NCI-H1105 (cell line): ENCODE measurements around the gene ADAM22.

Experiments
- DNase-seq: peaks from one replicate; lab custom pipeline; 2025; lab: John Stamatoyannopoulos, UW

Gene ADAM22

DNA sequence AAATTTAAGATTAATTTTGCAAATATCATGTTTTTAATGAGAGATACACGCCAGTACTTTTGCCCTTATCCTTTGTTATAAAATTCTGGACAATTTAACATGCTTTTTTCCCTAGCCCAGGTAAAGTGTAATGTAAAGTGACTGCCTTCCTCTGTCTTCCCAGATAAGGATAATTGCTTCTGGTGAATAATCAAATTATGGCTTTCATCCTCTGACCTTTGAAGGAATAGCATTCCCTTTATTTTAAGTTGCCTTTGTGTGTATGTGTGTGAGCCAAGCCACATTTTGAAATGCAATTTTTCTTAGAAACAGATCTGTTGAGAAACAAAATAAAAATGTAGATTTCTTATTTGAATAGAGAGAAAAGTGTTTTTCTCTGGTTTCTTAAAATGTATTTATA, 107.5 kb downstream of the ADAM22 start:
- DNase-seq: no peak

DNA sequence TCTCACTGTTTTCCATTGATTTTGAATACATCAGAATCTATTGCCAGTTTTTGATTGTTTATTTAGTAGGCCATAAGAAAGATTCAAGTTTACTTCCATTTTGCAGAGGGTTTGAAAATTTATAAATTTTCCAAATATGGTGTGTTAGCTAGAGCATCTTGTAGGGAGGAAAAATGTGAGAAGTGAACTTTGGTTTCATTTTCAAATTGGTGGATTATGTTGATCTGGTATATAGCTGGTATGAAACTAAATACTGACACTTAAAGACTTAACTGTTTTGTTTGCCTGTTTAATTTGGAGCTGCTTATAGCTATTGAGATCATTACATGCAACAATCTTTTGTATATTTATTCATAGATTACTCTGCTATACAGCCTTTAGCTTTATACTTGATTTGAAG, 108.1 kb downstream of the ADAM22 start:
- no peak for DNase-seq

DNA sequence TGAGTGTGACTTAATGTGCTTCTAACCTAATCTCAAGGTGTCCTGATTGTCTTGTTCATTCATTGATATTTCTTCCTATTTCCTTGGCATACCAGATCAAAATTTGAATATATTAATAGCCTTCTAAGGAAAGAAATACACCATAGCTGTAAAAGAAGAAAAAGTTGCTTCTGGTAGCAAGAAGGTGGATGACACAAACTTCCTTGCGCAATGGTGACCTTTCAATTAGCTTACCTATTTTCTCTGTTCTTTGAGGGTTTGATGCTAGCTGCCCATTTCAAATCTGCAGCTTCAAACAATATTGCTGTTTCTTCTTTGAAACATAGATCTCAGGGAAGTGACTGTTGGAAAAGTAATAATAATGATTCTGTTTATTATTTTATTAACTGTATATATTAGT, 108.8 kb downstream of the ADAM22 start:
- no peak for DNase-seq

DNA sequence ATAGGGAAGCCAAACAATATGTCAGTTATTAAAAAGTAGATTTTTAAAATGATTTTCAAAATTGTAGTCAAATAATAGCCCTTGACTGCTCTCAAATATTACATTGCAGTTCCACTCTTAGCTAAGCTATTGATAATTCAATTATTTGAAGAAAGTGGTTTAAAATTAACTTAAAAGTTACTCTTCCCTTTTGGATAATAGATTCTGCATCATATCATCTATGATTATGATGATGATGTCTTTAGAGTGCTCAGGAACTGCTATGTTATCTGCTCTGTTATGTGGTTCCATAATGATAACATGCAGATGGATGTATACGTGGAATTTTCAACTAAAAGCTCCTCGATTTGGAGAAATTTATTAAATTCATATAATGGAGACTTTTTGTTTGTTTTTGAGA, 110.0 kb downstream of the ADAM22 start:
- no peak for DNase-seq

GRCh38 chr7:88046839-88047573, 113.0 kb downstream of the ADAM22 start:
- DNase-seq: no peak

- DNase-seq: no peak
Measured at GRCh38 chr7:88057655-88058054, 123.6 kb downstream of the ADAM22 start.

- DNase-seq: no peak
Measured at GRCh38 chr7:88062238-88062637, 128.2 kb downstream of the ADAM22 start.

DNA sequence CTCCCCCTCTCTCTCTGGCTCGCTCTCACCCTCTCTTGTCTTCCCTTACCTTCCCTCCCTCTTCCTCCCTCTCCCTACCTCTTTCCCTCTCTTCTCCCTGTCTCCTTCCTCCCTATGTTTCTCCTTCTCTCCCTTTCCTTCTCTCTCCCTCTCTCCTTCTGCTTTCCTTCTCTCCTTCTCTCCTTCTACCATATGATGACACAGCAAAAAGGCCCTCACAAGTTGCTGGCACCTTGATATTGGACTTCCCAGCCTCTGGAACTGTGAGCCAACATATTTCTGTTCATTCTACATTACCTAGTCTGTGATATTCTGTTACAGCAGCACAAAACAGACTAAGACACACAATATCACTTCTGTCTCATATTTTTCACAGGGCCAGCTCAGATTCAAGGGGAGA, 135.0 kb downstream of the ADAM22 start:
- DNase-seq: no peak

DNA sequence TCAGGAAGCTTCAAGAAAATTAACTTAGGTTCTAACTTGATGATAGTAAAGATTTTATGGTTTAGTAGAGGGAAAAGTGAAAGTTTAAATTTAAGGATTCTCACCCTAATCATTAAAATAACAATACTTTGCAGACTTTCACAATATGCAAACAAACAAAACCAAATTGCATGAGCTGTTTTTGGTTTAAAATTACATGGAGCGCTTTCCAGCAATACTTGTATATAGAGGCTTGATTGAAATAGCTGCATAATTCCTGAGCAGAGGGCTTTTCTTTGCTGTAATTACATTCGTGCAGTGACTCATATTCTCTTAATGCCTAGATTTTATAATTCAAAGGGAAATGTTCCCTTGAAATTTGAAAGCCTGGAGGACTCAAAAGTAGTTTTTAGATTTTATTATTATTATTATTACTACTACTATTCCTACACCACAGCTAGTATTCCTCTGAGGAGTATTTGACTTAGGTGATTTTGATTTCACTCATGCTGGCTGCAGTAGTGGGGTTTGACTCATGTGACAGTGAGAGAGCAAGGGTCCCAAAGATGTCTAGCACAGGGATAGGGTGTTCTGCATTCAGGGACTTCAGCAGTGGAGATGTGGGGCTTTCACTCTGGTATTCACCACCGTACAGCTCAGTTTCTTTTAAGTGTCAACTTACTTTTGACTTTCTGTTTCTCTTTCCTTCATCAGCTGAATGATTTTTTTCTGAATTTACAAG, 138.1 kb downstream of the ADAM22 start:
- no peak for DNase-seq

DNA sequence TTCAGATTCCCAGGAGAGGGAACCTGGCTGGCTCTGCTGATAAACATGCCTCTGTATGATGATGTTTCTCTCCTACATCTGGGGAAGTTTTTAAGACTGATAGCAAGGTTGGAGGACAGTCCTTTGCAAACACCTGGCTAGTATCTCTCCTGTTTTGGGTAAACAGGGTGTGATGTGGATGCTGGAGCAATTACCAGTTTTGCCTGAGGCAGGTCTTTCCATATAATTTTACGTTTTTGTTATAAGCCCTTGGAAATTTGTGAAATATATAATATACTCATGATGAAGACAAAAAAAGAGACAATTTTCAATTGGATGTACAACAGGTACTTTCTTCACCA, 138.6 kb downstream of the ADAM22 start:
- no peak for DNase-seq

DNA sequence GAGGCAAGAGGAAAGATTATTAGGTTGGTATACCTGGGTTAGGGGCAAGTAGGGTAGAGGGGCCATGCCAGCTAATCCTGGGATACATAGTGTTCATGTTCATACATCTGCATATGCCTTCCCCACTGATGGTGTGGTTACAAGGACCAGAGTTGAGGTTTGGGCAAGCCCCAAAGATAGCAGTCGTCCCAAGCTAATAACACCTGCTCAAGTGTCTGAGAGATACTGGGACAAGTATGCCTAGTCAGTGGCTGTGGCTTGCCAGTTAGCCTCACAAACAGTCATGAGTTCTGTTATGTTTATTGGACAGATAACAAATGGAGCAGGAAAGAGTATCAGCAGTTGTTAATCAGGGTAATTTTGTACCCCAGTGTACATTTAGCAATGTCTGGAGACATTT, 139.6 kb downstream of the ADAM22 start:
- DNase-seq: no peak

- no peak for DNase-seq
Measured at GRCh38 chr7:88075216-88075615, 141.2 kb downstream of the ADAM22 start.

DNA sequence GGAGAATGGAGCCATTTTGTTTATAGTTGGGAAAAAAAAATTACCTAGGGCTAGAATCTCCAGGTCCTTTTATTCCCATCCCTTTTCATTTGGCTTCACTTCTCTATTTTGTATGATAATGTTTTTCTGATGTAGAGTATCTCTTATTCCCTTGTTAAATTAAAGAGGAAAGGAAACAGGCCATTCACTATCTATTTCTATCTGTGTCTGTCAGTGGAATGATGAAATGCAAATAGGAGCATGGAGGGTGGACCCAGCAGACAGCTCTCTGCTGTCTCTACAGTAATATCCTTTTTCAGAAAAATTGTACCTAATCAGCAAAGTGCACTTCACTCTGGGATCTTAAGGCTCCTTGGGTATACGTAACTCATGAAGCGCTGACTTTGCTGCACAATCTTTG, 149.8 kb downstream of the ADAM22 start:
- DNase-seq: no peak

- DNase-seq: no peak
Measured at GRCh38 chr7:88089561-88089960, 155.5 kb downstream of the ADAM22 start.

GRCh38 chr7:88090240-88090639, 156.2 kb downstream of the ADAM22 start:
- no peak for DNase-seq

GRCh38 chr7:88090671-88091070, 156.6 kb downstream of the ADAM22 start:
- DNase-seq: no peak

DNA sequence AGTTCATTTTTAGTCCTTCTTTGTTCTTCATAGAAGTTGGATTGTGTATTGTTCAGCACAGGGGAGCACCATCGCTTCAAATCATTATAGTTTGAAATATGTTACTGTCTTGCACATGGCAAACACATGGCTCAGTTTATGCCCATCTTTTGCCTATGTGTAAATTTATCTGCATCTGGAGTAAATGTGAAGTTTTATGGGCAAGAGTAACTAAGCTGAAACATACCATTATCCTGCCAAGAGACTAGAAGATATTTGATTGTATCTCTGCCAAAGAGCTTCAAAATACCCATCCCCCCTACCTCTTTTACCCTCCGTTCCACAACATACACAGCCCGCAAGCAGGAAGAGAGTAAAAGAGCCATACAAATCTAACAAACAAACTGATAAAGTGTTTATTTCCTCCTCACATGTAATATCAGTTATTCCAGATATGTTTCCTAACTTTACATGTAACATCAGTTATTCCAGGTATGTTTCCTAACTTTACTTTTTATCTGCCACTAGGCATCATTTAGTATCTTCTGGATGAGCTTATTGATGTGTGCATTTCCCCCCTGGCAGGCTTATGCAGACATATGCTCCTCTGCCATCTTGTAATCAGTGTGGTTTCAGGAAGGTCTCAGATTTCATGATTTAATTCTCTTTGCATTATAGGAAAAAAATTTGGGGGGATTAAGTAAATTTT, 158.1 kb downstream of the ADAM22 start:
- no peak for DNase-seq

GRCh38 chr7:88092676-88092999, 158.6 kb downstream of the ADAM22 start:
- peak; percentile 49 for DNase-seq

DNA sequence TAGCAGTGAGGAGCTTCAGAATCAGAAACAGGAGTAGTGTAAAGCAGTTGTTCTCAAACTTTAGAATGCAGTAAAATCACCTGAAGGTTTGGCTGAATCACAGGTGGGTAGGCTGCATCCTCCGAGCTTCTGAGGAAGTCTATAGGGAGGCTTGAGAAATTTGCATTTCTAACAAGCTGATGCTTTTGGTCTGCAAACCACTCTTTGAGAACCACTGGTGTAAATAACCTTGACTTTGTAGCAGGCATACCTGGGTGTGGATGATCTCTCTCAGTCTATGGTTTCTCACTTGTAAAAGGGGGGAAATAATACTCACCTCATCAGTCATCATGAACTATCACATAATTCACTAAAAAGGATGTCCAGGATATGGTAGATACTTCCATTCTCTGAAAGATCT, 167.7 kb downstream of the ADAM22 start:
- no peak for DNase-seq

- no peak for DNase-seq
Measured at GRCh38 chr7:88102675-88103074, 168.6 kb downstream of the ADAM22 start.

DNA sequence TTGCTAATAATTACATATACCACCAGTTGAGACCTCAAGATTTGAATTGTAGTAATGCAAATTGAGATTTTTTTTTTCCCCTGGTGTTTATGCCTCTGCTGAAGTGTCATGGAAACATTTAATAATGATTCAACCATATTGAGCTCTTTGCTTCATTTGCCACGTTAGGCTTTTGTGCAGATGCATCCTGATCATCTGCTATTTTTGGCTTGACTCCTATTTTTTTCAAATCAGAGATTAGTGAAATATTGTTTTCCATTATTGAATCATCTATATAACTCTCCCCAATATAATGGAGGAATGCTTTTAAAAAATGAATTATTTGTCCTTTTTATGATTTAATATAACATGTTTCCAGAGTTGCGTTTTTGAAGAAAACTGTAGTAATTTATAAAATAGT, 170.7 kb downstream of the ADAM22 start:
- DNase-seq: no peak

DNA sequence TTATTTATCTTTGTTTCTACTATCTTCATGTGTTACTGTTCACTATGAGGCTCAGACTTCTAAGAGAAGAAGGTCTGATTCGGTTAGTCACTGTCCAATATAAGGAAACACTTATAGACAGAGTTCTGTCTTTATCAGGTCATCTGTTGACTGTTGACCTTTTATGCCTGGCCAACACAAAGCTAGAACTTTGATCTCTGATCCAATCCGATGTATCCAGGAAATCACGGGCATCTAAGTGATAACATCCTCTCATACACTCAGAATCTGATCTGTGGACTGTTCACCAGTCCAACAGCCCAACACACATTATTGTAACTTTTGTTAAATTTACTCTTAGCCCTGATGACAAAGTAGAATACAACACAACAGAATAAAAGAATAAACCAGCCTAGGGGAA, 171.2 kb downstream of the ADAM22 start:
- DNase-seq: no peak

DNA sequence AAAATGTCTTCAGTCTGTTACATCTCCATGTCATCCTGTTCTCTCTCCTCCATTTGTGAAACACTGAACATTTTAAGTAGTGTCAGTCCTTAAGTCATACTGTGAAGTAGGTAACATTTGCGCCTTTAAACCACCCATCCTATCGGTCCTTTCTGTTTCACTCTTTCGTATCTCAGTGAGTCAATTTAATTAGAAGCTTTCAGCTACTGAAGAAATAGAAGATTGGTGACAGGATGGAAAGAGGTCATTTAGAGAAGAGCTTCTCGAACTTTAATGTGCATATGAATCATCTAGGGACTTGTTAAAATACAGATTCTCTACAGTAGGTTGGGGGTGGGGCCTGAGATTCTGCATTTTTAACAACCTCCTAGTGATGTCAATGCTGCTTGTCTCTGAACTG, 172.4 kb downstream of the ADAM22 start:
- no peak for DNase-seq

DNA sequence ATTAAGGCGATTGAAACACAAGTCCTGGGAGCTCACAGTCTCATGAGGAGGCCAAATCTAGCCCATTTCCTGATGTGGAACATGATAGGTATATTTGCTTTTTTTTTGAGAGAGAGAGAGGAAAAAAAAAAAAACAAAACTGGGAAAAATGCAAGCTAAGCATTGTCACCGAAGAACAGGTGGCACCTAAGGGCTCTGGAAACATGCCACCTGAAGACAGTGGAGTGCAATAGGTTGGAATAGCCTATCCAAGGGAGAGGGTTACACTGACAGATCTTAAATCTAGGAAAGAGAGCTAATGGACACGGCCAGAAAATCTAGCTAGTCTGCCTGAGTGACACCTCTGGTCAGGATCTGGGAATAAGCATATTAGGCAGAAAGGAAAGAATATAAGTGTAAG, 175.6 kb downstream of the ADAM22 start:
- DNase-seq: peak; percentile 60
